Endothelial cell of umbilical vein (primary cell): Measurements from ENCODE around the gene ACAT2. TPM values are rescaled to one million over a fixed set of nuclear protein-coding genes. Genes with fewer than 3 reads are reported as not detected.

Experiments
- BruUV-seq: library from RNA; stranded (reverse); fragments of 400-500 nt; replicated peaks from 2 replicates; lab custom pipeline; 2021; lab: Mats Ljungman, UMichigan
- CTCF ChIA-PET: fragments of 300-600, 350-600 bp; sonication (Branson Sonifier 250); formaldehyde crosslinking; loops from one replicate; lab custom pipeline; 2021; ENCODE audit warnings: antibody characterized with exemption, inconsistent platforms; lab: Charles Lee
- POLR2A ChIA-PET: fragments of 300-600, 350-600 bp; sonication (Branson Sonifier 250); formaldehyde crosslinking; loops from one replicate; lab custom pipeline; 2021; ENCODE audit warnings: antibody characterized with exemption, inconsistent platforms; lab: Charles Lee
- DNase-seq: peaks from one replicate; pipeline ENCODE4 v3.0.0-alpha.2; 2011; ENCODE audit warnings: low read depth, low spot score
- FAIRE-seq: peaks from 2 replicates; lab custom pipeline; 2011; peaks lifted over from hg19 to GRCh38; lab: Jason Lieb, UNC
- H2AFZ ChIP-seq: 2 replicates; pipeline ENCODE4 v1.6.0; 2012; ENCODE audit warnings: low read depth, low read length, control low read depth, inconsistent platforms
- H3K27ac ChIP-seq: 2 replicates; pipeline ENCODE4 v1.5.1; 2011; ENCODE audit warnings: low read depth, mild to moderate bottlenecking, control low read depth, low read length, moderate library complexity; ENCODE audit not compliant: insufficient read depth
- H3K27me3 ChIP-seq, 2 experiments: 2 replicates each; pipeline versions ENCODE4 v1.6.0 to v1.6.1; 2011; ENCODE audit warnings: low read length in 2 of 2, mixed read lengths in 1 of 2; ENCODE audit not compliant: control insufficient read depth in 2 of 2, insufficient read depth in 2 of 2
- H3K36me3 ChIP-seq, 2 experiments: 2 replicates in 1 of 2; 3 replicates in 1 of 2; pipeline ENCODE4 v1.5.1; 2011; ENCODE audit warnings: low read length in 2 of 2, mild to moderate bottlenecking in 1 of 2, moderate library complexity in 1 of 2; ENCODE audit not compliant: control insufficient read depth in 2 of 2, insufficient read depth in 2 of 2; ENCODE audit errors: extremely low read depth in 1 of 2
- H3K4me1 ChIP-seq: 3 replicates; pipeline ENCODE4 v1.5.1; 2011; ENCODE audit warnings: mild to moderate bottlenecking, low read length; ENCODE audit not compliant: control insufficient read depth, insufficient read depth; ENCODE audit errors: extremely low read depth
- H3K4me2 ChIP-seq: 2 replicates; pipeline ENCODE4 v1.6.1; 2011; ENCODE audit warnings: low read length, control low read depth, mixed read lengths; ENCODE audit not compliant: insufficient read depth
- H3K4me3 ChIP-seq, 3 experiments: fragments of 200-600 bp in 1 of 3; sonication (generic), shearing (Covaris generic) in 1 of 3; replicated peaks in 1 of 3; 2 replicates each; pipeline ENCODE4 v1.5.1; 2011 to 2016; ENCODE audit warnings: control low read depth in 3 of 3, low read length in 3 of 3, mild to moderate bottlenecking in 2 of 3, inconsistent platforms in 1 of 3, low read depth in 1 of 3, moderate library complexity in 1 of 3; ENCODE audit not compliant: insufficient read depth in 1 of 3
- H3K79me2 ChIP-seq: 2 replicates; pipeline ENCODE4 v1.6.0; 2012; ENCODE audit warnings: low read length, inconsistent platforms; ENCODE audit not compliant: control insufficient read depth, insufficient read depth
- H3K9ac ChIP-seq: replicated peaks from 2 replicates; pipeline ENCODE3; 2011; ENCODE audit warnings: low read length, control low read depth; ENCODE audit not compliant: insufficient read depth; ENCODE audit errors: extremely low read depth
- H3K9me1 ChIP-seq: replicated peaks from 3 replicates; pipeline ENCODE4 v1.6.0; 2011; ENCODE audit warnings: mild to moderate bottlenecking, low read length; ENCODE audit not compliant: control insufficient read depth, insufficient read depth; ENCODE audit errors: extremely low read depth
- H3K9me3 ChIP-seq: replicated peaks from 2 replicates; pipeline ENCODE4 v1.5.1; 2012; ENCODE audit warnings: low read length, inconsistent platforms; ENCODE audit not compliant: control insufficient read depth, insufficient read depth
- H4K20me1 ChIP-seq: replicated peaks from 2 replicates; pipeline ENCODE3; 2011; ENCODE audit warnings: mild to moderate bottlenecking, low read length; ENCODE audit not compliant: control insufficient read depth, insufficient read depth; ENCODE audit errors: extremely low read depth
- CTCF ChIP-seq, 2 donors: IDR thresholded peaks; 1 replicate in 1 of 2; 2 replicates in 1 of 2; pipeline ENCODE4 v1.5.1; 2011; ENCODE audit warnings: low read length in 2 of 2, mild to moderate bottlenecking in 2 of 2, moderate library complexity in 2 of 2, control low read depth in 1 of 2, inconsistent platforms in 1 of 2, low read depth in 1 of 2; ENCODE audit not compliant: insufficient read depth in 1 of 2; ENCODE audit errors: extremely low read depth in 1 of 2
- EZH2 ChIP-seq: IDR thresholded peaks from 2 replicates; pipeline ENCODE4 v1.6.1; 2012; ENCODE audit warnings: borderline replicate concordance, low read depth, mild to moderate bottlenecking, moderate library complexity, low read length, inconsistent platforms; ENCODE audit not compliant: severe bottlenecking
- FOS ChIP-seq: IDR thresholded peaks from 2 replicates; pipeline ENCODE4 v1.6.1; 2011; ENCODE audit warnings: mild to moderate bottlenecking, low read length, moderate library complexity, borderline replicate concordance; ENCODE audit not compliant: insufficient read depth
- GATA2 ChIP-seq: IDR thresholded peaks from 2 replicates; pipeline ENCODE4 v1.7.0; 2011; ENCODE audit warnings: low read depth, mild to moderate bottlenecking, moderate library complexity, mixed read lengths, low read length; ENCODE audit not compliant: insufficient read length, insufficient read depth
- JUN ChIP-seq: IDR thresholded peaks from 2 replicates; pipeline ENCODE4 v1.6.1; 2011; ENCODE audit warnings: borderline replicate concordance, low read depth; ENCODE audit not compliant: insufficient read length, insufficient read depth
- MYC ChIP-seq: IDR thresholded peaks from one replicate; pipeline ENCODE4 v1.6.1; 2011; ENCODE audit warnings: mild to moderate bottlenecking, low read depth, low read length
- POLR2A ChIP-seq: IDR thresholded peaks from 2 replicates; pipeline ENCODE4 v1.6.1; 2012; ENCODE audit warnings: low read depth, mild to moderate bottlenecking, control low read depth, low read length
- POLR2AphosphoS5 ChIP-seq: IDR thresholded peaks from 2 replicates; pipeline ENCODE4 v1.6.1; 2012; ENCODE audit warnings: low read depth, mild to moderate bottlenecking, control low read depth, low read length, moderate library complexity; ENCODE audit not compliant: insufficient read depth
- dilution Hi-C: fragments of 300-500 bp; cut with MboI; formaldehyde crosslinking; loops from one replicate; pipeline ENCODE4 v1.15.0; 2019; ENCODE audit warnings: low sequenced_read_pairs; ENCODE audit not compliant: extremely low pct_ligation_motif_present
- intact Hi-C: fragments of 100-400 bp; cut with micrococcal nuclease; formaldehyde crosslinking; loops from one replicate; pipeline ENCODE4 v1.10.0; 2022
- polyA plus RNA-seq, 4 experiments: library from polyadenylated mRNA; depleted of rRNA in 3 of 4; stranded (reverse) in 3 of 4; unstranded in 1 of 4; fragments of >200 nt; gene quantifications; 2 replicates each; pipeline versions ENCODE4 v1.2.1 to v1.2.3, GENCODE V29; 2011 to 2012; ENCODE audit warnings: missing spikeins in 1 of 4
- total RNA-seq: library from RNA; stranded (reverse); gene quantifications from 2 replicates; pipeline ENCODE4 v1.2.3, GENCODE V29; 2021
- TF ChIP-seq, protein P1 (sequence below): IDR thresholded peaks from 2 replicates; pipeline ENCODE4 v1.6.1; 2011; ENCODE audit not compliant: insufficient read depth, insufficient read length

The ACAT2 gene
- total and polyA plus RNA-seq, 2 donors (not counting 3 experiments of a cell fraction or from before 2014, with no cell fraction given), result 44.6 to 114 TPM

- Histone ChIP-seq H3K27ac (no peak overlapping the region), H3K9me1 (no peaks in the 10 kb centered on the region), H3K4me2 (no peak overlapping the region), H4K20me1 (no peaks in the 10 kb centered on the region), H3K9me3 (no peaks in the 10 kb centered on the region), H3K4me1 (peaks cover 5% of the 10 kb centered on the region), H2AFZ (no peak overlapping the region), H3K79me2 (no peaks in the 10 kb centered on the region), H3K4me3 (no peak overlapping the region), H3K36me3 (no peaks in the 10 kb centered on the region), H3K9ac (no peak overlapping the region), H3K27me3 (peaks cover 0 to 2% of the 10 kb centered on the region in 2 experiments)
- POLR2A ChIA-PET, result no interaction called here
- CTCF ChIA-PET, result no interaction called here
- no TSS peak for BruUV-seq
- TF ChIP-seq GATA2 (no peak), FOS (no peak), JUN (no peak)
- dilution Hi-C loops (no loop called here), intact Hi-C loops (no loop called here)
- DNase-seq (no peak), FAIRE-seq (no peak)
Measured at GRCh38 chr6:159826004-159826403, 64.2 kb downstream of the ACAT2 start.

DNA sequence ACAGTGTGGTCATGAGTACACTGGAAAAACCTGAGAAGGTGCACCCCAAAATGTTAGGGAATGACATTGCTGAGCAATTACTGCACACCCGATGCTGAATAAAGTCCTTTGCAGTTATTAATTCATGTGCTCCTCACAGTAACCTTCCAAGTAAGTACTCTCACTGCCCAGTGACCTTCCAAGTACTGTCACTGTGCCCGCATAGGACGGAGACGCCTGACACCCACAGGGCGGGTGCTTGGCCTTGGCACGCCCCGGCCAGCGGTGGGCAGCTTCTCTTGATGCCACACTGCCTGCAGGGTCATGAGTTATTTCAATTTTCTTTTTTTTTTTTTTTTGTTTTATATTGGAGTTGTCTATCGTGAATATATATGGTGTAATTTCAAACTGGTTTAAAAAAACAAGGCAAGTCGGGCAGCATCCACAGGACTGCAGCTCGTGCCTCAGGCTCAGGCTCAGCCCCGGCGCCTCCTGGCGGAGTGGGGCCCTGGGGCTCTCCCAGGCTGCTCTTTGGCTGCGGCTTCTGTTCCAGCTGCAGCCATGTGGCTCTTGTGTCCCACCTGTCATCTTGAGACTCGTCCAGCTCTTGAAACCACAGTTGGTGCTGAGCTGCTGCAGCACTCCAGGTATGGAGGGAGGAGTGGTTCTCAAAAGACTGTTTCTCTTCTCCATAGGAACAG is 65.3 kb downstream of the ACAT2 start:
- H3K9me1 ChIP-seq, result no peaks in the 10 kb centered on the region
- BruUV-seq, result no TSS peak
- dilution Hi-C loops (no loop called here), intact Hi-C loops (no loop called here)
- peaks cover 0 to 2% of the 10 kb centered on the region in 2 experiments for H3K27me3 ChIP-seq
- CTCF ChIA-PET, result interaction anchor here (0.7 kb wide), 1 partner anchor 332 kb away, joined by 3 read pairs; no protein-coding TSS in a partner anchor
- H3K79me2 ChIP-seq, result no peaks in the 10 kb centered on the region
- H3K4me2 ChIP-seq, result no peak overlapping the region
- POLR2A ChIA-PET, result no interaction called here
- DNase-seq (no peak), FAIRE-seq (no peak)
- H3K9me3 ChIP-seq, result no peaks in the 10 kb centered on the region
- no peak overlapping the region for H3K4me3 ChIP-seq
- no peak overlapping the region for H3K27ac ChIP-seq
- H2AFZ ChIP-seq, result no peak overlapping the region
- no peak overlapping the region for H3K9ac ChIP-seq
- TF ChIP-seq GATA2 (no peak), POLR2A (no peak), JUN (no peak), MYC (no peak), POLR2AphosphoS5 (no peak), EZH2 (no peak), CTCF (IDR thresholded peaks at IDR 0.05; ENCODE audit: extremely low read depth in 1 of 2, insufficient read depth in 1 of 2, low read depth in 1 of 2, low read length in 2 of 2) (no peak), FOS (no peak)
- TF ChIP-seq, protein P1, sequence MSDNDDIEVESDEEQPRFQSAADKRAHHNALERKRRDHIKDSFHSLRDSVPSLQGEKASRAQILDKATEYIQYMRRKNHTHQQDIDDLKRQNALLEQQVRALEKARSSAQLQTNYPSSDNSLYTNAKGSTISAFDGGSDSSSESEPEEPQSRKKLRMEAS, result no peak
- H4K20me1 ChIP-seq, result no peaks in the 10 kb centered on the region
- H3K36me3 ChIP-seq, result no peaks in the 10 kb centered on the region
- peaks cover 5% of the 10 kb centered on the region for H3K4me1 ChIP-seq
